Right lobe of liver (tissue), 4 donors: ENCODE results near the gene ZNF710.

Experiments
- POLR2A ChIP-seq: fragments of 450-650 bp; IDR thresholded peaks from one replicate; pipeline ENCODE4 v1.6.1; 2017; ENCODE audit warnings: antibody characterized with exemption, mild to moderate bottlenecking
- TF ChIP-seq, protein P1 (sequence below), 4 donors: fragments of 200-600 bp in 3 of 4; fragments of 450-650 bp in 1 of 4; IDR thresholded peaks; one replicate each; pipeline versions ENCODE4 v1.5.1 to v1.8.0; 2016 to 2022; ENCODE audit warnings: antibody characterized with exemption in 4 of 4, mild to moderate bottlenecking in 2 of 4
- donor health status: DM: no; HTN: no; CAD: no.
- donor health status: DM: no; HTN: no; CAD: no.
- donor health status: DM: no; HTN: yes; CAD: no.

DNA sequence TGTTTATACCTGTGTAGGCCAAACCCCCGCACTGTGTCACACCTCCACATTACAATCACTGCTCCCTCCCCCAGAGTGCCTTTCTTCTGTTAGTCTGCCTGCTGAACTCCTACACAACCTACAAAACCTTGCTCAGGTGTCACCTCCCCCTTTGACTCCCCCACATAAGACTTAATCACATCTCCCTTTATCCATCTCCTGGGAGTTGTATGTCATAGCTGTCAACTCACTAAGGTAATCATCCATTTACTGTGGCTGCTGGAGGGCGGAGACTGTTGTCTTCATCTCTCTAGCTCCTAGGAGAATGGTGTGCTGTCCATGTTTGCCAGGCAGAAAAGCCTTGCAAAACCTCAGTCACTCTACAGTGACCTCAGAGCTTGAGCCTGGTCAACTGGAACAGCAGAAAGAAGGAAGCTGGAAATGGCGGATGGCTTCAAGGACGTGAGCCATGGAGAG lies 43.8 kb downstream of the ZNF710 start:
- TF ChIP-seq, protein P1, sequence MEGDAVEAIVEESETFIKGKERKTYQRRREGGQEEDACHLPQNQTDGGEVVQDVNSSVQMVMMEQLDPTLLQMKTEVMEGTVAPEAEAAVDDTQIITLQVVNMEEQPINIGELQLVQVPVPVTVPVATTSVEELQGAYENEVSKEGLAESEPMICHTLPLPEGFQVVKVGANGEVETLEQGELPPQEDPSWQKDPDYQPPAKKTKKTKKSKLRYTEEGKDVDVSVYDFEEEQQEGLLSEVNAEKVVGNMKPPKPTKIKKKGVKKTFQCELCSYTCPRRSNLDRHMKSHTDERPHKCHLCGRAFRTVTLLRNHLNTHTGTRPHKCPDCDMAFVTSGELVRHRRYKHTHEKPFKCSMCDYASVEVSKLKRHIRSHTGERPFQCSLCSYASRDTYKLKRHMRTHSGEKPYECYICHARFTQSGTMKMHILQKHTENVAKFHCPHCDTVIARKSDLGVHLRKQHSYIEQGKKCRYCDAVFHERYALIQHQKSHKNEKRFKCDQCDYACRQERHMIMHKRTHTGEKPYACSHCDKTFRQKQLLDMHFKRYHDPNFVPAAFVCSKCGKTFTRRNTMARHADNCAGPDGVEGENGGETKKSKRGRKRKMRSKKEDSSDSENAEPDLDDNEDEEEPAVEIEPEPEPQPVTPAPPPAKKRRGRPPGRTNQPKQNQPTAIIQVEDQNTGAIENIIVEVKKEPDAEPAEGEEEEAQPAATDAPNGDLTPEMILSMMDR (IDR thresholded peaks at IDR 0.05), result no peak
- TF ChIP-seq POLR2A, result no peak
